ENCODE measurements around the gene SEC23A. TPM values are rescaled to one million over a fixed set of nuclear protein-coding genes. Genes with fewer than 3 reads are reported as not detected.

The SEC23A gene
- total RNA-seq, 2 experiments from 2014 or later = 68.4 to 82.1 TPM

DNA sequence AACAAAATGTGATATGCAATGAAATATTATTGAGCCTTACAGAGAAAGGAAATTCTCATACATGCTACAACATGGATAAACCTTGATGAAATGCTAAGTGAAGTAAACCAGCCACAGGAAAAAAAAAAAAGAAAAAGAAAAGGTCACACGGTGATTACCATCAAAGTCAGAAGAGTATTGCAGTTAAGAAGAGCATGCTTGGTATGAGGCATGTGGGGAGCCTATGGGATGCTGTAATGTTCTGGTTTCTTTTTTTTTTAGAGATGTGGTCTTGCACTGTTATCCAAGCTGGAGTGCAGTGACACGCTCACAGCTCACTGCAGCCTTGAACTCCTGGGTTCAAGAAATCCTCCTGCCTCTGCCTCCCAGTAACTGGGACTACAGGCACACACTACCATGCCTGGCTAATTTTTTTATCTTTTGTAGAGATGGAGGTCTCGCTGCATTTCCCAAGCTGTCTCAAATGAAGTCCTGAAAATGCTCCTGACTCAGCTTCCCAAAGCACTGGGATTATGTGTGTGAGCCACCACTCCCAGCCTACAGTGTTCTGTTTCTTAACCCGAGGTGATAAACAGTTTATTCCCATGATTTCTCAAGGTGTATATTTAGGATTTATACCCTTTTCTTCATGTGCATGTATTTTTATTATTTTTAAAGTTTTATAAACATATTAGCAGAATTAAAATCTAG lies 96.2 kb downstream of the SEC23A start:
- Histone ChIP-seq H3K36me3 (ENCODE audit: insufficient read depth, low read length) (no peaks in the 10 kb centered on the region), H3K4me1 (ENCODE audit: insufficient read depth, low read length) (no peaks in the 10 kb centered on the region), H3K27ac (ENCODE audit: low read depth in 1 of 2, low read length in 2 of 2) (no peak overlapping the region), H3K9me3 (ENCODE audit: control insufficient read depth in 1 of 2, insufficient read depth in 1 of 2, low read length in 2 of 2) (no peaks in the 10 kb centered on the region), H3K4me3 (ENCODE audit: low read length) (no peak overlapping the region), H3K27me3 (ENCODE audit: control insufficient read depth in 1 of 2, insufficient read depth in 2 of 2, low read length in 2 of 2) (peaks cover 0 to 4% of the 10 kb centered on the region in 2 experiments)
- CTCF ChIA-PET = no interaction called here
- DNase-seq (no peak), ATAC-seq (ENCODE audit: poor library complexity) (no peak)
- peaks cover 8% of the 10 kb centered on the region for H3K27me3 Mint-ChIP-seq
- H3K4me3 Mint-ChIP-seq = no peak overlapping the region
- intact Hi-C loops (cut with DNase I, micrococcal nuclease) = no loop called here
- H3K27ac Mint-ChIP-seq = no peak overlapping the region
- H3K9me3 Mint-ChIP-seq = no peaks in the 10 kb centered on the region
- H3K4me1 Mint-ChIP-seq (ENCODE audit: low read depth) = no peaks in the 10 kb centered on the region
- H3K36me3 Mint-ChIP-seq (ENCODE audit: low read depth) = no peaks in the 10 kb centered on the region
- POLR2A ChIA-PET = no interaction called here
- TF ChIP-seq, protein P1, sequence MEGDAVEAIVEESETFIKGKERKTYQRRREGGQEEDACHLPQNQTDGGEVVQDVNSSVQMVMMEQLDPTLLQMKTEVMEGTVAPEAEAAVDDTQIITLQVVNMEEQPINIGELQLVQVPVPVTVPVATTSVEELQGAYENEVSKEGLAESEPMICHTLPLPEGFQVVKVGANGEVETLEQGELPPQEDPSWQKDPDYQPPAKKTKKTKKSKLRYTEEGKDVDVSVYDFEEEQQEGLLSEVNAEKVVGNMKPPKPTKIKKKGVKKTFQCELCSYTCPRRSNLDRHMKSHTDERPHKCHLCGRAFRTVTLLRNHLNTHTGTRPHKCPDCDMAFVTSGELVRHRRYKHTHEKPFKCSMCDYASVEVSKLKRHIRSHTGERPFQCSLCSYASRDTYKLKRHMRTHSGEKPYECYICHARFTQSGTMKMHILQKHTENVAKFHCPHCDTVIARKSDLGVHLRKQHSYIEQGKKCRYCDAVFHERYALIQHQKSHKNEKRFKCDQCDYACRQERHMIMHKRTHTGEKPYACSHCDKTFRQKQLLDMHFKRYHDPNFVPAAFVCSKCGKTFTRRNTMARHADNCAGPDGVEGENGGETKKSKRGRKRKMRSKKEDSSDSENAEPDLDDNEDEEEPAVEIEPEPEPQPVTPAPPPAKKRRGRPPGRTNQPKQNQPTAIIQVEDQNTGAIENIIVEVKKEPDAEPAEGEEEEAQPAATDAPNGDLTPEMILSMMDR (IDR thresholded peaks at IDR 0.05) = no peak

DNA sequence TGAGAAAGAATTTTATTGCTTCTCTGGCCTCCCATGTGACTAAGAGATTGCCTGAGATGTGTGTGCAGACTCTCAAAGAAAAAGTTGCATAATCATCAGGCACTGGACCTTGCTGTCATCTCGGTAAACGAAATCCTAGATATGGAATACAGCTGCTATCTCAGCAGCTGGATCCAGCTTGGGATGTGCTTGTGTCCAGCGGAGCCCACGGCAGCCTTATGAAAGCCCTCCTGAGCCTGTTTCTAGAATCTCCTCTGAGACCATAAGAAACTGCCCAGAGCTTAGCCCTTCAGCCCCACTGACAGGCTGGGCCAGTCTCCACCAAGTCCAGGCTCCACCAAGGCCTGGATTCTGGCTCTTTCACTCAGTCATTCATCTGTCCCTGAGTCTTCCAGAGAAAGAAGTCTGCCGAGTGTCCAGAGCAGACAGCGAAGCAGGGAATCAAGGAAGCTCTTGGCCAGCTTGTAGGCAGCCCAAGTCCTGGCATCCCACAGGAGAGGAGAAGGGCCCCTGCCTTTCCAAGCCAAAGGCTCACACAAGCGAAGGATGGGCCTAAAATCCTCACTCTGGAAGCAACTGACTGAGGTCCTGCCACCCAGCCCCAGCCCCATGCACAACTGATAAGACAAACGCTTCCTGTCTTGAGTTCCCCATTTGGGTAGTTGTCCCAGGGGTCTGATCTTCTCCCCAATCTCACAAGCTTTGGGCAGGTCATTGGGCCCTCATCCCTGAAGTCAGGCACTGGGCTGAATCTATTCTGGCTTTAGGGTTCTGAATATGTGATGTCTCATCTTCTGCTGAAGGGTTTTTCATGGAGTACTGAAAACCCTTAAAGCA lies 97.8 kb downstream of the SEC23A start:
- no peak overlapping the region for H3K27ac ChIP-seq (ENCODE audit: low read depth in 1 of 2, low read length in 2 of 2)
- H3K4me1 ChIP-seq (ENCODE audit: insufficient read depth, low read length) = no peaks in the 10 kb centered on the region
- Mint-ChIP-seq H3K27ac (no peak overlapping the region), H3K36me3 (ENCODE audit: low read depth) (no peaks in the 10 kb centered on the region), H3K9me3 (no peaks in the 10 kb centered on the region), H3K4me3 (no peak overlapping the region), H3K27me3 (peaks cover 12% of the 10 kb centered on the region), H3K4me1 (ENCODE audit: low read depth) (no peaks in the 10 kb centered on the region)
- no peaks in the 10 kb centered on the region for H3K36me3 ChIP-seq (ENCODE audit: insufficient read depth, low read length)
- POLR2A ChIA-PET = no interaction called here
- DNase-seq = no peak
- intact Hi-C loops (cut with DNase I, micrococcal nuclease) = no loop called here
- H3K4me3 ChIP-seq (ENCODE audit: low read length) = no peak overlapping the region
- no peaks in the 10 kb centered on the region for H3K9me3 ChIP-seq (ENCODE audit: control insufficient read depth in 1 of 2, insufficient read depth in 1 of 2, low read length in 2 of 2)
- H3K27me3 ChIP-seq (ENCODE audit: control insufficient read depth in 1 of 2, insufficient read depth in 2 of 2, low read length in 2 of 2) = peaks cover 0 to 4% of the 10 kb centered on the region in 2 experiments
- CTCF ChIA-PET = no interaction called here
- TF ChIP-seq, protein P1 (IDR thresholded peaks at IDR 0.05) = no peak
- no peak for ATAC-seq (ENCODE audit: poor library complexity)

DNA sequence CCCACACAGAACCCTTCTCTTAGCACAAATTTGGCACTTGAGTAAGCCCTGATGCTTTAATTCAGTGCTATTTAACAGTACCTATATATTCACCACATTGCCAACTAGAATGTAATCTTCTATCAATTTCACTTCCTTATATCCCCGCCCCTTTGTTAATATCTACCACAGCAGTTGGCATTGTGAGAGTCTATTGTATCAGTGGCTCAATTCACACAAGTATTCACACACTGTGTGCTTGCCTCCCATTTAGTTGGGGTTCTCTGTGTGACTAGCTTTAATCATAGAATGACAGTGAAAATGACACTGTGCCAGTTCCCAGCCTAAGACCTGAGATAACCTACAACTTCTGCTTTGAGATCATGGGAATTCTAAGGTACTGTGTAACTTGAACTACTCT lies 103.1 kb downstream of the SEC23A start:
- Mint-ChIP-seq H3K36me3 (ENCODE audit: low read depth) (no peaks in the 10 kb centered on the region), H3K27ac (no peak overlapping the region), H3K4me3 (no peak overlapping the region), H3K9me3 (no peaks in the 10 kb centered on the region), H3K27me3 (peaks cover 12% of the 10 kb centered on the region), H3K4me1 (ENCODE audit: low read depth) (no peaks in the 10 kb centered on the region)
- CTCF ChIA-PET = no interaction called here
- POLR2A ChIA-PET = no interaction called here
- TF ChIP-seq, protein P1 (IDR thresholded peaks at IDR 0.05) = no peak
- Histone ChIP-seq H3K27ac (ENCODE audit: low read depth in 1 of 2, low read length in 2 of 2) (no peak overlapping the region), H3K4me1 (ENCODE audit: insufficient read depth, low read length) (no peaks in the 10 kb centered on the region), H3K27me3 (ENCODE audit: control insufficient read depth in 1 of 2, insufficient read depth in 2 of 2, low read length in 2 of 2) (peaks cover 0 to 4% of the 10 kb centered on the region in 2 experiments), H3K9me3 (ENCODE audit: control insufficient read depth in 1 of 2, insufficient read depth in 1 of 2, low read length in 2 of 2) (no peaks in the 10 kb centered on the region), H3K36me3 (ENCODE audit: insufficient read depth, low read length) (no peaks in the 10 kb centered on the region), H3K4me3 (ENCODE audit: low read length) (no peak overlapping the region)
- ATAC-seq (ENCODE audit: poor library complexity) = no peak
- no peak for DNase-seq
- intact Hi-C loops (cut with DNase I, micrococcal nuclease) = no loop called here

Measured in CD4-positive, alpha-beta T cell (primary cell).